ENCODE data around the gene NEK2.
"Not testable (repeated sequence)": the region's sequence is repeated elsewhere in the genome, so short reads cannot be mapped to it uniquely, and the experiment has no call there.

NEK2 gene

GRCh38 chr1:211632117-211632807 is 43.2 kb downstream of the NEK2 start:
- no peak for DNase-seq

GRCh38 chr1:211631168-211631567 is 44.3 kb downstream of the NEK2 start:
- no peak for DNase-seq

GRCh38 chr1:211630236-211631081 is 45.0 kb downstream of the NEK2 start:
- DNase-seq = no peak

GRCh38 chr1:211628417-211628816 is 47.0 kb downstream of the NEK2 start:
- DNase-seq = no peak

- no peak for DNase-seq
These were observed 48.2 kb downstream of the NEK2 start for GRCh38 chr1:211627259-211627658.

GRCh38 chr1:211625866-211626265 is 49.6 kb downstream of the NEK2 start:
- DNase-seq = not testable (repeated sequence)

- DNase-seq = peak in 1 of 2 donors; percentile 13
These were observed 50.4 kb downstream of the NEK2 start for GRCh38 chr1:211625040-211625439.

GRCh38 chr1:211623515-211623914 is 51.9 kb downstream of the NEK2 start:
- no peak for DNase-seq

GRCh38 chr1:211621447-211622198 is 53.8 kb downstream of the NEK2 start:
- no peak for DNase-seq

GRCh38 chr1:211620097-211620496 is 55.3 kb downstream of the NEK2 start:
- no peak for DNase-seq

- no peak for DNase-seq
These were observed 56.1 kb downstream of the NEK2 start for GRCh38 chr1:211619033-211619996.

GRCh38 chr1:211616965-211617297 is 58.5 kb downstream of the NEK2 start:
- no peak for DNase-seq

GRCh38 chr1:211616231-211616964 is 59.0 kb downstream of the NEK2 start:
- no peak for DNase-seq

GRCh38 chr1:211614615-211615014 is 60.8 kb downstream of the NEK2 start:
- DNase-seq = no peak

- no peak for DNase-seq
These were observed 61.5 kb downstream of the NEK2 start for GRCh38 chr1:211613951-211614350.

- DNase-seq = no peak
These were observed 62.1 kb downstream of the NEK2 start for GRCh38 chr1:211613108-211613947.

GRCh38 chr1:211612786-211613107 is 62.7 kb downstream of the NEK2 start:
- DNase-seq = no peak
